HepG2 (cell line): ENCODE data around the gene NKD1. TPM values are rescaled to one million over a fixed set of nuclear protein-coding genes. Genes with fewer than 3 reads are reported as not detected.

Experiments used
- AKNA ChIP-seq: sonication (generic); formaldehyde crosslinking; IDR thresholded peaks from 2 replicates; pipeline ENCODE4 v1.4.0; 2020; ENCODE audit warnings: missing genetic modification reagents, borderline replicate concordance
- CHD4 ChIP-seq: fragments of 200-600 bp; sonication (generic); IDR thresholded peaks from 2 replicates; pipeline ENCODE4 v1.7.0; 2017; ENCODE audit warnings: mild to moderate bottlenecking, low read length, borderline replicate concordance
- KDM5A ChIP-seq: fragments of 200-600 bp; sonication (generic); IDR thresholded peaks from 2 replicates; pipeline ENCODE4 v1.7.0; 2018; ENCODE audit warnings: antibody characterized with exemption, mild to moderate bottlenecking, low read length, borderline replicate concordance
- MYC ChIP-seq: sonication (generic); formaldehyde crosslinking; IDR thresholded peaks from 2 replicates; pipeline ENCODE4 v1.9.0; 2021; ENCODE audit warnings: missing genetic modification reagents, borderline replicate concordance
- NCOA2 ChIP-seq: sonication (generic); formaldehyde crosslinking; IDR thresholded peaks from 2 replicates; pipeline ENCODE4 v1.8.0; 2022; ENCODE audit warnings: inconsistent platforms
- NFATC3 ChIP-seq: sonication (generic); formaldehyde crosslinking; IDR thresholded peaks from 2 replicates; pipeline ENCODE4 v1.5.1; 2020; ENCODE audit warnings: mild to moderate bottlenecking, missing genetic modification reagents
- NR2F2 ChIP-seq: IDR thresholded peaks from 2 replicates; pipeline ENCODE4 v1.6.1; 2012; ENCODE audit warnings: low read depth, inconsistent platforms, borderline replicate concordance
- PCBP2 ChIP-seq: fragments of 200-400 bp; formaldehyde crosslinking; optimal IDR thresholded peaks from 2 replicates; pipeline ENCODE3; 2018; ENCODE audit warnings: low read length, low read depth; ENCODE audit not compliant: poor library complexity, severe bottlenecking
- PTBP1 ChIP-seq: fragments of 200-400 bp; formaldehyde crosslinking; IDR thresholded peaks from 2 replicates; pipeline ENCODE4 v1.6.1; 2018; ENCODE audit warnings: low read length, low read depth; ENCODE audit not compliant: poor library complexity, severe bottlenecking
- RBM39 ChIP-seq: fragments of 200-400 bp; formaldehyde crosslinking; IDR thresholded peaks from one replicate; pipeline ENCODE4 v1.6.1; 2018; ENCODE audit warnings: antibody characterized with exemption, mild to moderate bottlenecking, low read depth, low read length; ENCODE audit not compliant: poor library complexity, severe bottlenecking
- REXO4 ChIP-seq: sonication (generic); formaldehyde crosslinking; IDR thresholded peaks from 2 replicates; pipeline ENCODE4 v1.8.0; 2022; ENCODE audit warnings: missing genetic modification reagents, mild to moderate bottlenecking, borderline replicate concordance
- RFX1 ChIP-seq: fragments of 450-650 bp; IDR thresholded peaks from 2 replicates; pipeline ENCODE4 v1.6.1; 2017
- ZFP37 ChIP-seq: sonication (generic); formaldehyde crosslinking; IDR thresholded peaks from 2 replicates; pipeline ENCODE4 v1.4.0; 2020; ENCODE audit warnings: missing genetic modification reagents, borderline replicate concordance
- ZMAT3 ChIP-seq: sonication (generic); formaldehyde crosslinking; conservative IDR thresholded peaks from 2 replicates; pipeline ENCODE4 v1.7.0; 2021; ENCODE audit warnings: missing genetic modification reagents
- ZNF44 ChIP-seq: sonication (generic); formaldehyde crosslinking; IDR thresholded peaks from 2 replicates; pipeline ENCODE4 v1.5.1; 2020; ENCODE audit warnings: mild to moderate bottlenecking, missing genetic modification reagents
- ZNF441 ChIP-seq: sonication (generic); formaldehyde crosslinking; IDR thresholded peaks from 2 replicates; pipeline ENCODE4 v1.7.0; 2021; ENCODE audit warnings: missing genetic modification reagents, borderline replicate concordance
- ZNF552 ChIP-seq: sonication (generic); formaldehyde crosslinking; IDR thresholded peaks from 2 replicates; pipeline ENCODE4 v1.9.0; 2022; ENCODE audit warnings: missing genetic modification reagents, mild to moderate bottlenecking, borderline replicate concordance
- ZNF660 ChIP-seq: sonication (generic); formaldehyde crosslinking; IDR thresholded peaks from 2 replicates; pipeline ENCODE4 v1.5.1; 2020; ENCODE audit warnings: mild to moderate bottlenecking, low read depth, missing genetic modification reagents, borderline replicate concordance
- ZNF678 ChIP-seq: sonication (generic); formaldehyde crosslinking; IDR thresholded peaks from 2 replicates; pipeline ENCODE4 v1.4.0; 2020; ENCODE audit warnings: mild to moderate bottlenecking, missing genetic modification reagents
- ZNF83 ChIP-seq: sonication (generic); formaldehyde crosslinking; IDR thresholded peaks from 2 replicates; pipeline ENCODE4 v1.4.0; 2020; ENCODE audit warnings: missing genetic modification reagents, mild to moderate bottlenecking, borderline replicate concordance
- ZSCAN31 ChIP-seq: sonication (generic); formaldehyde crosslinking; IDR thresholded peaks from 2 replicates; pipeline ENCODE4 v1.5.0; 2020; ENCODE audit warnings: low read depth, mild to moderate bottlenecking, missing genetic modification reagents
- polyA plus RNA-seq, 8 experiments: library from polyadenylated mRNA; depleted of rRNA in 3 of 8; stranded (reverse) in 7 of 8; unstranded in 1 of 8; fragments of >200 nt; fragmentation: Illumina TruSeq in 4 of 8; extraction: Trizol in 4 of 8; gene quantifications; 2 replicates each; pipeline versions ENCODE4 v1.2.1 to v1.2.3, GENCODE V29; 2011 to 2016; ENCODE audit warnings: low read depth in 4 of 8, missing spikeins in 1 of 8, mixed read lengths in 1 of 8; ENCODE audit not compliant: insufficient read depth in 1 of 8
- total RNA-seq, 5 experiments: library from RNA; depleted of rRNA; stranded (reverse); fragments of >200 nt; fragmentation: Illumina TruSeq; extraction: Trizol; gene quantifications; 2 replicates each; pipeline ENCODE4 v1.2.3, GENCODE V29; 2016; ENCODE audit warnings: low read depth in 1 of 5
- TF ChIP-seq, protein P1 (sequence below): sonication (generic); formaldehyde crosslinking; IDR thresholded peaks from 2 replicates; pipeline ENCODE4 v1.4.0; 2020; ENCODE audit warnings: missing genetic modification reagents

NKD1 gene
- total and polyA plus RNA-seq, 2 of the 13 experiments (the other 11 are each of a cell fraction or from before 2014, with no cell fraction given) = 70.4 to 121 TPM

DNA sequence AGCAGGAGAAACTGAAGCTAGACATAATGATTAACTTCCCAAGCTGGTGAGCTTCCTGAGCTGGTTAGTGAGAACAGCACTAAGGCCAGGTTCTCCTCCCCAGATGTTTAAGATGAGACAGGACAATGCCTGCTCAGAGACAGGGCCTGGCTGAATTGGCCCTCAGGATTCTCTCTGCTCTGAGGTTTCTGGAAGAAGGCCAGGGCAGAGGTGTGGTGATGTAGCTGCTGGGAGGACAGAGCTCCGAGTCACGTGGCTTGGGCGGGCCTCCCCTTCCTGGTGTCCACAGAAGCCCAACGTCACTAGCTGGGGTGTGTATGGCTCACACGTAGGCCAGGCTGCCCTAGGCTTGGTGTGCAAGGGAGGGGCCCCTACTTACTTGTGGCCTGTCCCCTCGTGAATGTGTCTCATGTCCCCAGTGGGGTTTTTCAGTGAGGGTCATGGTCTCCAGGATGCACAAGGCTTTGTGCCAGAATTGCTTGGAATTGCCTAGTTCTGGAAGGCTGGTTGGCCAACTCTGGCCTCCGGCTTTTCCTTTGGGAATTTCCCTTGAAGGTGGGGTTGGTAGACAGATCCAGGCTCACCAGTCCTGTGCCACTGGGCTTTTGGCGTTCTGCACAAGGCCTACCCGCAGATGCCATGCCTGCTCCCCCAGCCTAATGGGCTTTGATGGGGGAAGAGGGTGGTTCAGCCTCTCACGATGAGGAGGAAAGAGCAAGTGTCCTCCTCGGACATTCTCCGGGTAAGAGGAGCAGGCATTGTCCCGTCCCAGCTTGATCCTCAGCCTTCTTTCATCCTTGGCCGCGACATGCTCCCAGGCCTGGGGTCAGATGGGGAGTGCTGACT, 148.6 kb downstream of the NKD1 start (continued):
- TF ChIP-seq ZSCAN31 (CRISPR knock-in tag) (no peak), ZMAT3 (CRISPR knock-in tag) (no peak), ZNF678 (CRISPR knock-in tag) (no peak), ZNF552 (no peak), NCOA2 (CRISPR knock-in tag) (no peak), ZNF441 (CRISPR knock-in tag) (no peak), ZFP37 (no peak), MYC (peak; percentile 6; the same call in 1 of the 2 replicates), REXO4 (CRISPR knock-in tag) (no peak), ZNF44 (no peak), ZNF660 (CRISPR knock-in tag) (no peak), PTBP1 (no peak), NR2F2 (no peak), NFATC3 (CRISPR knock-in tag) (no peak), CHD4 (peak; percentile 47; the same call in 1 of the 2 replicates), PCBP2 (no peak), AKNA (CRISPR knock-in tag) (no peak), RFX1 (no peak), KDM5A (no peak), ZNF83 (CRISPR knock-in tag) (no peak), RBM39 (peak; percentile 43)
- TF ChIP-seq, protein P1, sequence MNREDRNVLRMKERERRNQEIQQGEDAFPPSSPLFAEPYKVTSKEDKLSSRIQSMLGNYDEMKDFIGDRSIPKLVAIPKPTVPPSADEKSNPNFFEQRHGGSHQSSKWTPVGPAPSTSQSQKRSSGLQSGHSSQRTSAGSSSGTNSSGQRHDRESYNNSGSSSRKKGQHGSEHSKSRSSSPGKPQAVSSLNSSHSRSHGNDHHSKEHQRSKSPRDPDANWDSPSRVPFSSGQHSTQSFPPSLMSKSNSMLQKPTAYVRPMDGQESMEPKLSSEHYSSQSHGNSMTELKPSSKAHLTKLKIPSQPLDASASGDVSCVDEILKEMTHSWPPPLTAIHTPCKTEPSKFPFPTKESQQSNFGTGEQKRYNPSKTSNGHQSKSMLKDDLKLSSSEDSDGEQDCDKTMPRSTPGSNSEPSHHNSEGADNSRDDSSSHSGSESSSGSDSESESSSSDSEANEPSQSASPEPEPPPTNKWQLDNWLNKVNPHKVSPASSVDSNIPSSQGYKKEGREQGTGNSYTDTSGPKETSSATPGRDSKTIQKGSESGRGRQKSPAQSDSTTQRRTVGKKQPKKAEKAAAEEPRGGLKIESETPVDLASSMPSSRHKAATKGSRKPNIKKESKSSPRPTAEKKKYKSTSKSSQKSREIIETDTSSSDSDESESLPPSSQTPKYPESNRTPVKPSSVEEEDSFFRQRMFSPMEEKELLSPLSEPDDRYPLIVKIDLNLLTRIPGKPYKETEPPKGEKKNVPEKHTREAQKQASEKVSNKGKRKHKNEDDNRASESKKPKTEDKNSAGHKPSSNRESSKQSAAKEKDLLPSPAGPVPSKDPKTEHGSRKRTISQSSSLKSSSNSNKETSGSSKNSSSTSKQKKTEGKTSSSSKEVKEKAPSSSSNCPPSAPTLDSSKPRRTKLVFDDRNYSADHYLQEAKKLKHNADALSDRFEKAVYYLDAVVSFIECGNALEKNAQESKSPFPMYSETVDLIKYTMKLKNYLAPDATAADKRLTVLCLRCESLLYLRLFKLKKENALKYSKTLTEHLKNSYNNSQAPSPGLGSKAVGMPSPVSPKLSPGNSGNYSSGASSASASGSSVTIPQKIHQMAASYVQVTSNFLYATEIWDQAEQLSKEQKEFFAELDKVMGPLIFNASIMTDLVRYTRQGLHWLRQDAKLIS (CRISPR knock-in tag) = no peak
